HG03521 (cell line): ENCODE measurements around the gene PTPN2.

Experiments
- ATAC-seq: cut with Tn5 transposase; IDR thresholded peaks from one replicate; pipeline ENCODE4 v1.9.1; 2021; ENCODE audit warnings: mild to moderate bottlenecking, moderate library complexity; ENCODE audit not compliant: unreplicated experiment

Gene PTPN2

GRCh38 chr18:12828116-12829051 lies 55.7 kb downstream of the PTPN2 start:
- ATAC-seq, result no peak

GRCh38 chr18:12827588-12827987 lies 56.4 kb downstream of the PTPN2 start:
- ATAC-seq, result no peak

DNA sequence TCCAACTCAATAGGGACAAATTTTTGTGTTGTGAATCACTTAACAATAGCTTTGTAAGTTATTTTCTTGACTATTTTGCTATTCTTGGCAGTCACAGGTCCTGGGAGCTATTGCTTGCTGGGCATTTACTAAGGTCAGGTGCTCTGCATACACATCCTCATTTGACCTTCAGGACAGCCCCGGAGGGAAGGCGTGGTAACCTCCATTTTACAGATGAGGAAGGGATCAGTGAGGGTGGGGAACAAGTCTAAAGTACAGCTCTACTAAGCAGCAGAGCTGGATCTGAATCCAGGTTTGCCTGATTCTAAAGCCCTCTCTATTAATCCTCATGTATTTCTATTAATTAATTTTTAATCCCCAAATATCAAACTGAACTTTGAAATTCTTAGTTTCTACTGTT lies 58.8 kb downstream of the PTPN2 start:
- no peak for ATAC-seq

- ATAC-seq, result no peak
These were observed 60.1 kb downstream of the PTPN2 start for GRCh38 chr18:12823892-12824291.

- ATAC-seq, result no peak
These were observed 62.6 kb downstream of the PTPN2 start for GRCh38 chr18:12821408-12821807.

DNA sequence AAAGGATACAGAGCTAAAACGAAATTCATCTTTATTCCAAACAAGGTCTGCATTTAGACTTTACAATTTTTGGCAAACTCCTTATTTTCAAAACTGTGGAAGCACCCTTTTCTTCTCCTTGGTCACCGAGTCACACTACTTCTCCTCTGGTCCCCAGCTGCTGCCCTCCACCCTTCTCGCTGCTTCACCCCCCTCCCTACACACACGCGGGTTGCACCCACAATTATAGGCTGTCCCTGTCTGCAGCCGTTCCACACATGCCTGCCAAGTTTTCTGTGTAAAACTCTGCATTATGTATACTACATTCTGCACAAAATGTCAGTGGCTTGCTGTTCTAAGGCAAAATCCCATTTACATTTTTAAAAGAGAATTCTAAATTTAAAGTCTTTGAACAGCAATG lies 63.5 kb downstream of the PTPN2 start:
- ATAC-seq, result no peak

DNA sequence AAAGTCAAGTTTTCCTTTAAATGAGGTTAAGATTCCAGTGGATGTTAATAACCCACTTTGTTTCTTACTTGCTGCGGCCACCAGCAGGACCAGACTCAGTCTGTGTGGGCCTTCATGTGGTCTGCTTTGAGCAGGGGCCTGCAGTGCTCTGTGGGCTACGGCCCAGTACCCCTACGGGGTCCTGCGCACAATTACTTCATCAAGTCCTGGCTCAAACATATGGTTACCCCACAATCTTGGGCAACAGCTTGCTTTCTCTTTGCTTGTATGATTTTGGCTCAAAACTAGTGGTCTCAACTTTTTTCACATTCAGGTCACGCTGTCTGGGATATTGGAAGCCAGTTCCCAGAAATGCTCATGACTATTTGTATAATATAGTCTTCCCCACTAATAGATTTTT lies 64.2 kb downstream of the PTPN2 start:
- ATAC-seq, result no peak

GRCh38 chr18:12819322-12819721 lies 64.7 kb downstream of the PTPN2 start:
- ATAC-seq, result peak; percentile 77

- ATAC-seq, result no peak
These were observed 65.8 kb downstream of the PTPN2 start for GRCh38 chr18:12818243-12818642.

DNA sequence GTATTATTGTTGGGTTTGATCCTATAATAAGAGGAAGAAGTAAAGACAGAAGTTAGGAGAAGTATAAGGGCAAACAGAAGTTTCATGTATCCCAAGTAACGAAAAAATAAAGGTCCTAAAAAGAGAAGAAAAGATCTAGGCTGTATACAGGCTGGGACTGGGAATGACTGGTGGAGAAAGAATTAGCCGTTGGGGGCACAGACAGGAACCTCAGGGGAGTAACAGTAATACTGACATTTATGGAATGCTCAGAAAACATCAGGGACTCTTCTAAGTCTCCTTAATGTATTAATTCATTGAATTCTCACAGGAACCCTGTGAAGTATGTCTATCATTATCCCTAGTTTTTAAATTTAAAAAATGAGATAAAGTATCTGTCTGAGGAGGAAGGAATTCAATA lies 67.6 kb downstream of the PTPN2 start:
- ATAC-seq, result no peak

DNA sequence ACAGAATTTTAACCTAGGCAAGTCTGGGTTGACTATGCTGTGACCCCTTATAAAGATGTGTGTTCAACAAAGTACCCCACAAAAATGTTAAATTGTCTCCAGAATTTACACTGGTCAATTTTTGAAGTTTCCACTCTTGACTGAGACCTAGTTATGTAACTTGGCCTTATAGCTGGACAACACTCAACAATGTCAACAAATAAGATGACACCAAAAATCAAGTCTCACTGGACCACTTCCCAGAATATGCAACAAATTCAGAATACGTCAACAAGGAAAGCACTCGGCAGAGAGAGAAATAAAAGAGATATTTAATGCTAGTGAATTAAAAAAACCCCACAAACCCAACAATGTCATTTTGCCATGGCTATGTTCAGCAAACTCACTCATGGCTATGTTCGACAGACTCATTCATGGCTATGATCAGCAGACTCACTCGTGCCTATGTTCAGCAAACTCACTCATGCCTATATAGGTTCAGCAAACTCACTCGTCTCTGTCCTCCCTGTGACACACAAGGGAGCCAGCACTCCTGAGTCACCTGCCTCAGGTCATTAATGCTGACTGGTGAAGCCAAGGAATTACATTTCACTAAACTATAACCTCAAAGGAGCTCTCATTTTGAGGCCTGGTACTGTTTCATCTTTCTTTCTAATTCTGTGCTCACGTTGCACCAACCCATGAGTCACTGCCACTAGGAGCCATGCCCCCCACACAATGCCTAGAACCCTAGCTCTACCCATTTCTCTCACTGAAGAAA lies 72.7 kb downstream of the PTPN2 start:
- no peak for ATAC-seq

- no peak for ATAC-seq
These were observed 80.7 kb downstream of the PTPN2 start for GRCh38 chr18:12803069-12803936.

DNA sequence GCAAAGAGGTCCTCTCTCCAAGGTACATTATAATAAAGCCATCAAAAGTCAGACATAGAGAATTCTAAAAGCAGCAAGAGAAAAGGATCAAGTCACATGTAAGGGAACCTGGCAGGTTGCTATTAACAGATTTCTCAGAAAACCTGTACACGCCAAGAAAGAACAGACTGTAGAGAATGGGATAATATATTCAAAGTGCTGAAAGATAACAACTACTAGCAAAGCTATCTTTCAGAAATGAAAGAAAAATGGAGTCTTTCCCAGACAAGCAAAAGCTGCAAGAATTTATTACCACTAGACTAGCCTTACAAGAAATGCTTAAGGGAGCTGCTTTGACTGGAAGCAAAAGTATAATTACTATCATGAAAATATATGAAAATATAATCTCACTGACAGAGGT lies 81.5 kb downstream of the PTPN2 start:
- ATAC-seq, result no peak

DNA sequence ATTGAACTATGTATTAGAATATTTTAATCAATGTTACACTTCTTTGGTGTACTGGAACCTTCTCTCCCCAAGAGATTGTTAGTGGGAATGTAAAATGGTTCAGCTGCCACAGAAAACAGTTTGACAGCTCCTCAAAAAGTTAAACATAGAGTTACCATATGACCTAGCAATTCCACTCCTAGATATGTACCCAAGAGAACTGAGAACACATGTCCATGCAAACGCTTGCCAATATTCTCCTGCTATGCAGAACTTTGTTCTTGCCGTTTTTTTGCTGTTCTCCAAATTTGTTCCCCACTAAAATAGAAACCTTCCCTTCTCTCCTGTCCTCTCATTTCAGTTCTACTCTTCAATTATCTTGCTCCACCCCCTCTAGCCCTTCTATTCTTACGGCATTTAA lies 87.6 kb downstream of the PTPN2 start:
- no peak for ATAC-seq

- no peak for ATAC-seq
These were observed 92.4 kb downstream of the PTPN2 start for GRCh38 chr18:12791610-12792009.

DNA sequence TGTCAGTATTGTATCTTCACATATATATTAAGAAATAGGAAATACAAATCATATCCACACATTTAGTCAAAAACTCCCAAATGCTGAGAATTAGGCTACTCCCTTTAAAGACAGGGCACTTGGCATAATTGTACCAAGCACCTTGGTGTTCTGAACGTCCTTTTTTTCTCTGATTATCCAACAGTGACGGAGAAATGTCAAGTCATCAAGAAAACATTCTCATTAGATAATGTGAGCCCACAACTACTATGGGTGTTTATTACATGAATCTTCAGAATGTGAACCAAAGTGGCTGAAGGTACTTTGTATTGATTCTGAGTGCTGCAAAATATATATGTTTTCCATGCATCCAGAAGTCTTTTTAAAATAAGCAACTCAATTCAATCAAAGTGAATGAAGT lies 97.4 kb downstream of the PTPN2 start:
- ATAC-seq, result no peak

DNA sequence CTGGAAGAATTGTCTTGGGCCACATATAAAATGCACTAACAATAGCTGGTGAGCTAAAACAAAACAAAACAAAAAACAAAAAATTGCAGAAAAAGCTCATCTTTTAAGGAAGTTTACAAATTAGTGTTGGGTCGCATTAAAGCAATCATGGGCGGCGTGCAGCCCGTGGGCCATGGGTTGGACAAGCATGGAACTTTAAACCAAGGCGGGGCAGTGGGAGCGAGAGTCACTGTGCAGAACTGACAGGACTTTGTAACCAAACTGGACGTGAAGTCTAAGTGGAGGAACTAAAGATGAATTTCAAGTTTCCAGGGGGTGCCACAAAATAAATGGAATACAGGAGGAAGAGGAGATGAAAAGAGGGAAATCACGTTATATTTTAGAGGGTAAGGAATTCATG lies 100.5 kb downstream of the PTPN2 start:
- no peak for ATAC-seq

- ATAC-seq, result no peak
These were observed 101.5 kb downstream of the PTPN2 start for GRCh38 chr18:12782521-12782920.

DNA sequence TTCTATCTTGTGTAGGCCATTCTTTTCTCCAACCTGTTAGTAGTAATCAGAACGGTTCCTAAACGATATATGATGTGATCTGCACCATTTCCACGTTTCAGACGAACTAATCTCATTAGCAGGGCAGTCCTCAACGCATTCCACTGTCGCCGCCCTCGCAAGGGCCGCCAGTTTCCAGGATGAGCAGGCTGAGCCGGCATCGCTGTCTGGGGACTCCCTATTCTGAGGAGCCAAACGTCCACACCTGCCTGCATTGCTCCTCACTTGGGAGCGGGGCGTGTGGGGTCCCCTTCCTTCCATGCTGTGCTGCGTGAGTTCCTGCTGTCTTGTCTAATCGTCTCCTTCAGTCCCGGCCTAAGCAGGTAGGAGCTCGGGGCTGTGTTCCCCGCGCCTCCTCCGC lies 104.6 kb downstream of the PTPN2 start:
- no peak for ATAC-seq

- ATAC-seq, result no peak
These were observed 105.0 kb downstream of the PTPN2 start for GRCh38 chr18:12779043-12779442.

GRCh38 chr18:12777500-12777944 lies 106.5 kb downstream of the PTPN2 start:
- ATAC-seq, result no peak
